ENCODE measurements around the gene AFMID.
"Not testable (repeated sequence)": the region's sequence is repeated elsewhere in the genome, so short reads cannot be mapped to it uniquely, and the experiment has no call there.

AFMID gene, protein sequence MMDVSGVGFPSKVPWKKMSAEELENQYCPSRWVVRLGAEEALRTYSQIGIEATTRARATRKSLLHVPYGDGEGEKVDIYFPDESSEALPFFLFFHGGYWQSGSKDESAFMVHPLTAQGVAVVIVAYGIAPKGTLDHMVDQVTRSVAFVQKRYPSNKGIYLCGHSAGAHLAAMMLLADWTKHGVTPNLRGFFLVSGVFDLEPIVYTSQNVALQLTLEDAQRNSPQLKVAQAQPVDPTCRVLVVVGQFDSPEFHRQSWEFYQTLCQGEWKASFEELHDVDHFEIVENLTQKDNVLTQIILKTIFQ

DNA sequence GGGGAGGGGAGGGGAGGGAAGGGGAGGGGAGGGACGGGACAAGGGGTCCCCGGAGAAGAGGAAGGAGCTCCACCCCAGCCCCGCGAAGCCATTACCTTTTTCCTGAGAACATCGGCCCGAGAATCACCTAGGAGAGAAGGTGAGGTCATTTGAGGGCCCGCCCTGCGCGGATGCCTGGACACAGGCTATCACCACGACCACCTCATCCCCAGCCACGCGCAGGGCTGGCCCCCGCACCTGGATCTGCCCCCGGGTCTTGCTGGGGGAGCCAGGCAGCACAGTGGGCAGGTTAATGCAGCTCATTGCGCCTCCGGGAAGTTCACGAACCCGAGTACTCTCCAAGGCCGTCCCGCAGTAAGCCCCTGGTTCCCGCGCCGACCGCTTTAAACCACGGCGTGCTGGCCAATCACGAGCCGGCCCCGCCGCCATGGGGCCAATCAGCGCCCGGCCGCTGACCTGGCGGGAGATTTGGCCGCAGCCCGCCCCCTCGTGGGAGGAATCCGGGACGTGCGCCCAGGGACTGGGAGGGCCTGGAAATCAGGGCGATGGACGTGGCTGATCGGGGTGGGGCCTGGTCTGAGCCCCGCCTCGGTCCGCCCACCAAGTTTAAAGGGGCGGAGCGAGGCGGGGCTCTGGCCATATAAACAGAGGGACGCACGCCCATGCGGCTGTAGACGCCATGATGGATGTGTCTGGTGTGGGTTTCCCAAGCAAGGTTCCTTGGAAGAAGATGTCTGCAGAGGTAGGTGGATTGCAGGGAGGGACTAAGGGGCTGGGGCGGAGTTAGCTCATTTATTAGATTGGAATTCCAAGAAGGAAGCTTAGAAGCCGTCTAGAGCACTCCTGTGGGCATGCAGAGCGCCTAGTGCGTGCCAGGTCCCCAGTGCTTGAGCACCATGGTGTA is at the start of gene AFMID, which contains the start of gene TK1:
Gene AFMID, plus strand, starts transcription at position 671 of the 904 bp plus-strand sequence. Its CDS starts 9 bp downstream, at position 680.
Gene TK1, minus strand, starts transcription at position 361 of the 904 bp plus-strand sequence. Its CDS starts 58 bp downstream, at position 303.
- DNase-seq (ENCODE audit: low read depth in 2 of 2), result peak; percentile 95

DNA sequence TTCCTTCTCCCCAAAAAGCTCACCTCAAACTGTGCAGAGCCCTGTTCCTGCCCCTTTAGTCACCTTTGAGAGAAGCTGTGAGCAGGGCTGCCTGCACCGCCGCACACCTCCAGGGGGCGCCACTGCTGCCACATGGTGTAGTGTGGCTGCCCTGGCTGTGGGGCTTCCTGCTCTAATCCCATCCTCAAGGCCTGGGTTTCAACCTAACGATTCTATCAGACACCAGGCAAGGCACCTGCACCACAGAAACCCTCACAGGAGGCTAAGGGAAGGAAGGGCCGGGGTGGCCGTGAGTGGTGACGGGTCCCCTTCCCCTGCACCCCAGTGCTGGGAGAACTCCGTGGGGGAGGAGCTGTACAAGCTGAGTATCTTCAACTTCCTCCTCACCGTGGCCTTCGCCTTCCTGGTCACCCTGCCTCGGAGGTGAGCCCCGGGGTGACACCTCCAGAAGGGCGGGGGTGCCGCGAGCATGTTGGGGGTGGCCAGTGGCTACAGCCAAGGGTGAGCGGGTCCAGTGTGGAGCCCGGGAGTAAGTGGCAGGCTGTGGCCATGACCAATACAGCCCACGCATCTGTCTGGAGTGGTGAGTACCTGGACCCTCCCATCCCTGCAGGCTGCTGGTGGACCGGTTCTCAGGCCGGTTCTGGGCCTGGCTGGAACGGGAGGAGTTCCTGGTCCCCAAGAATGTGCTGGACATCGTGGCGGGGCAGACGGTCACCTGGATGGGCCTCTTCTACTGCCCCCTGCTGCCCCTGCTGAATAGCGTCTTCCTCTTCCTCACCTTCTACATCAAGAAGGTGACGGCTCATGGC is 49.6 kb upstream of the AFMID start:
- DNase-seq (ENCODE audit: low read depth in 2 of 2), result no peak

GRCh38 chr17:78138204-78139060 is 48.7 kb upstream of the AFMID start:
- DNase-seq (ENCODE audit: low read depth in 2 of 2), result no peak

DNA sequence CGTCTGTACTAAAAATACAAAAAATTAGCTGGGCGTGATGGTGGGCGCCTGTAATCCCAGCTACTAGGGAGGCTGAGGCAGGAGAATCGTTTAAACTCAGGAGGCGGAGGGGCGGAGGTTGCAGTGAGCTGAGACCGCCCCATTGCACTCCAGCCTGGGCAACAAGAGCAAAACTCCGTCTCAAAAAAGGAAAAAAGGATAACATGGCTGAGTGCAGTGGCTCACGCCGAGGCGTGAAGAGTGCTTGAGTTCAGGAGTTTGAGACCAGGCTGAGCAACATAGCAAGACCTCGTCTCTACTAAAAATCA is 47.3 kb upstream of the AFMID start:
- DNase-seq (ENCODE audit: low read depth in 2 of 2), result not testable (repeated sequence)

DNA sequence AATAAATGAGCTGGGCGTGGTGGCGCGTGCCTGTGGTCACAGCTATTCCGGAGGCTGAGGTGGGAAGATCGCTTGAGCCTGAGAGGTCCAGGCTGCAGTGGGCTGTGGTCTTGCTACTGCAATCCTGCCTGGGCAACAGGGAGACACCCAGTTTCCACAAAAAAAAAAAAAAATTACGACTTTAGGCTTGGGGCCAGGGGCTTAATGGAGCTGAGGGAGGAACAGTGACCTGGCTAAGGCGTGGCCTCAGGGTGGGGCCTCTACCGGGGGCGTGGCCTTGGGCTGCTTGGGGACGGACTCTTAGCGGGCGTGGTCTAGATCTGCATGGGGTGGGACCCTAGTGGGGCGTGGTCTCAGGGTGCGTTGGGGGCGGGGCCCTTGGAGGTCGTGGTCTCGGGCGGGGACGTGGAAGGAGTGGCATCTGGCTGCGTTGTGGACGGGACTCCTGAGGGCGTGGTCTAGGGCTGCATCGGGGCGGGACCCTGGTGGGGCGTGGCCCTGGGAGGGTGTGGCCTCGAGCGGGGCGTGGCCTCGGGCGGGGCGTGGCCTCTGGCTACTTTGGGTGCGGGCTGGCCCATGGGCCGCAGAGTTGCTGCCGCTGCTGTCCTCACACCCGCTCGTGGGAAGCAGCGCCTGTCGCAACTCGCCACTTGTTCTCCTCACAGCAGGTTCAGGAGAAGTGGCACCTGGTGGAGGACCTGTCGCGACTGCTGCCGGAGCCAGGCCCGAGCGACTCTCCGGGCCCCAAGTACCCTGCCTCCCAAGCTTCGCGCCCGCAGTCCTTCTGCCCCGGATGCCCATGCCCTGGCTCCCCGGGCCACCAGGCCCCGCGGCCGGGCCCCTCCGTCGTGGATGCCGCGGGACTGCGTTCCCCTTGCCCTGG is 46.8 kb upstream of the AFMID start:
- DNase-seq (ENCODE audit: low read depth in 2 of 2), result peak; percentile 92 to 98

DNA sequence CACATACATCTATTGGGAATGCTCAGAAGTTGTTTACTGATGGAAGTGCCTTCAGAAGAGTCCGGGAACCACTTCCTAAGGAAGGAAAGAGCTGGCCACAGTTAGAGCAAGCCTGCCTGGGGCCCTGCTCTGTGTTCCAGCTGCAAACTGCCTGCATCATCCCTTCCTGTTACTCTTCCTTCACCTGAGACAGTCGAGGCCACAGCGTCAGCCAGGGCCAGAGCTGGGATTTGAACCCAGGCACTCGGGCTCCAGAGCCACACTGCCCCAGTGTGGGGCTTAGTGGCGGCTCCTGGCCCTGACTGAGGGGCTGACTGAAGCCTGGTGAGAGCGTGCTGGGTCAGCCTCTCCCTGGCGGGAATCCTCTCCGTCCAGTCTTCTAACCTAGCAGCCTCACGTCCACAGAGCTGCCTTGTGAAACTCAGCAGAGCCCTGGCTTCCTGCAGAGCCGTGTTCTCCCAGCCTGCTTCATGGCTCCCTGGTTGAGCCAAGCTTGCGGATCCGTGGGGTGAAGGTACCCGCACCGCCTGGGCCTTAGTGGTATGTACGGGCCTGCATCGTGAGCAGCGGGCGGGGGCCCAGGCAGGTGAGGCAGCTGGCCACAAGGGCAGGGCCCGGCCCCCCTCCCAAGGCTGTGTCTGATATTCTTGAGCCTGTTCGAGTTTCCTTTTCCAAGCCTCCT is 45.6 kb upstream of the AFMID start:
- DNase-seq (ENCODE audit: low read depth in 2 of 2), result no peak

- no peak for DNase-seq (ENCODE audit: low read depth in 2 of 2)
These were observed 44.9 kb upstream of the AFMID start for GRCh38 chr17:78142119-78142861.

GRCh38 chr17:78143214-78144146 is 43.7 kb upstream of the AFMID start:
- no peak for DNase-seq (ENCODE audit: low read depth in 2 of 2)

- DNase-seq (ENCODE audit: low read depth in 2 of 2), result no peak
These were observed 42.9 kb upstream of the AFMID start for GRCh38 chr17:78144147-78144719.

DNA sequence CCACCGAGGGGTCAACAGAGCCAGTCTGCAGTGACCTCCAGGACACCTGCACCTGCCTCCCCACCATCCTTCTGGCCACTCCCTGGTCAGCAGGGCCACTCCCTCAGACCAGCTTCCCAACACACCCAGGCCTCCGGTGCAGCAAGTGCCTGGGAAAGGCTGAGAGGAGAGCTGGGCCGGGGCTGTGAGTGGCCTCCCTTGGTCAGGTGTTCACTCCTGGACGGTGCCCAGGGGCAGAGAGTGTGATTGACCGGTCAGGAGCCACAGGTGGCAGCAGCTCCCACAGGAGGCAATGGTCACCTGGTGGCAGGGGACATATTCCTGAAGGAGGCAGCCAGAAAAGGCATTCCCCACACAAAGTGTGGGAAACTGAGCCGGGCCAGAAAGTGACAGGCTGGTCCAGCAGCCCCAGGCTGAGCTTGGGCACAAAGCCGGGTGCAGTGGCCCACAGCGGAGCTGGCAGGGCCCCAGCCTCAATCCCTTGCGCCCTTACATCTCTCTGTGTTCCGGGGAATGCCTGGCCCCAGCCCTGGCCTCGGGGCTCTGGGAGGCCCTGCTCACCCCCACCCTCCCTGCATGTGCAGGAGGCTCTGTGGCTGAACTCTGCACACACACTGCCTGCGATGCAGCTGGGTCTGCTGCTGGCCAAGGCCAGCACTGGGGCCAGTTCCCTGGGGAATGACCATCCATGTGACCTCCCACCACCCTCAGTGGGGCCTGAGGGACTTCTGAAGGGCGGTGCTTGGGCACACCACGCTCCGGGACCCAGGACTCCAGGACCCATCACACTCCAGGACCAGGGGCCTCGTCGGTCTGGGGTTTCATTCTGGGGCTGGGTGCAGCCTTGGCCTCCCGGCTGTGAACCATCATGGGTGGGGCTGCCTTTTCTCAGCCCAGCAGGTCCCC is 42.2 kb upstream of the AFMID start:
- DNase-seq (ENCODE audit: low read depth in 2 of 2), result no peak

DNA sequence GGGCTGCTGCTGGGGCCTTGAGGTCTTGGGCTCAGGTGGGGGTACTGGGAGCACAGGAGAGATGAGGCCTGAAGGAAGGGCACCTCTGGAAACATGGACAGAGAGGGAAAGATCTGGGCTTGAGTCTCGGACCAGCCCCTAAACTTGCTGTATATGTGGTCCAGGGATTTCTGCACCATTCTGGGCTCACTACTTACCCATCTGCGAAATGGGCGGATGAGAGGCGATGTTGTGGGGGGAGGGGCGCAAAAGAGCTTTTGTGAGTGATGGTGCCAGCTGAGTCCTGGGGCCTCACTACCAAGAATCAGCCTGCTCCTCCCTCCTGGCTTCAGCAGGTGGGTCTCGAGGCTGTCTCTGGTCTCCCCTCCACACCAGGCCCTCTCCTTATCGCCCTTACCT is 40.7 kb upstream of the AFMID start:
- DNase-seq (ENCODE audit: low read depth in 2 of 2), result no peak

DNA sequence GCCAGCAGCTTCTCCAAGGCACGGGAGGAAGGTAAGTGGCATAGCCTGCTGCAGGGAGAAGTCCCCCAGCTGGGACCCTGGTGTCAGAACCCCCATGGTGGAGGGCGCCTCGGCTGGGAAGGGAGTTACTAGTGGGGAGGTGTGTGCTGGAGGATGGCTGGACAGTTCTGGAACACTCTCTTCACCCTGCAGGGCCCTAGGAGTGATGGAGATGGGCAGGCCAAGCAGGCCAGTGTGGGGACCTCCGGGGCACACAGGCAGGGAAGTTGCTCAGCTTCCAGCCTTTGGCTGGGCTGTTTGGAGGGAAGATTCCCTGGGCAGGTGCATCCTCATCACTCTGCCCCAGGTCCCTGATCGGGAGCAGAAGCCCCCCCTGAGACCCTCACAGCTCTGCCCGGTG is 40.3 kb upstream of the AFMID start:
- no peak for DNase-seq (ENCODE audit: low read depth in 2 of 2)

DNA sequence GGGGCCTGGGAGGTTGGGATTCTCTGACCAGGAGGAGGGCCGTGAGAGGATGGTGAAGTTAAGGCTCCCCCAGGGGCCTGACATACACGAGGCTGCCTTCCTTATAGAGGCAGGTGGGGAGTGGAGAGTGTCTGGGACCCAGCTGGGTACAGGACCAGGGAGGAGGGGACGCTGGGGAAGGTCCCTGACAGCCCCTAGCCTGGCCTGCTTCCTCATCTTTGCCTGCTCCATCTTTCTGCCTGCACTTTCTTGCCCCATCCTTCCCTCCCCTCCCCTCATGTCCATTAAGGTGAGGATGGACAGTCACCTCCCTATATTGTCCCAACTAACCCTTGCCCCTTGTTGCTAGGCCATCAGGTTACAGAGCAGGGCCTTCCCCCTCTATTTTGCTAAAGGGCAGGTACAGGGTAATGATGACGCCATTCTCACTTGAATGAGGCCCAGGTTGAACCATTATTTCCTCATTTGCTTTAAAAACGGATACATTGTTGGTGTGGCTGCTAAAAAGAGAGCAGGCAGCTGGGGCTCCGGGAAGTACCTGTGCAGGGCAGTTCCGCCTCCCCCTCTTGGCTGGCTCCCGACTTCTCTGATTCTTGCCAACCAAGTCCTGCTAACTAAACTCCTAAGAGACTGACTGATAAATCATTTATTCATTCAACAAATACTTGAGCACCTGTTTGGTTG is 39.7 kb upstream of the AFMID start:
- no peak for DNase-seq (ENCODE audit: low read depth in 2 of 2)

DNA sequence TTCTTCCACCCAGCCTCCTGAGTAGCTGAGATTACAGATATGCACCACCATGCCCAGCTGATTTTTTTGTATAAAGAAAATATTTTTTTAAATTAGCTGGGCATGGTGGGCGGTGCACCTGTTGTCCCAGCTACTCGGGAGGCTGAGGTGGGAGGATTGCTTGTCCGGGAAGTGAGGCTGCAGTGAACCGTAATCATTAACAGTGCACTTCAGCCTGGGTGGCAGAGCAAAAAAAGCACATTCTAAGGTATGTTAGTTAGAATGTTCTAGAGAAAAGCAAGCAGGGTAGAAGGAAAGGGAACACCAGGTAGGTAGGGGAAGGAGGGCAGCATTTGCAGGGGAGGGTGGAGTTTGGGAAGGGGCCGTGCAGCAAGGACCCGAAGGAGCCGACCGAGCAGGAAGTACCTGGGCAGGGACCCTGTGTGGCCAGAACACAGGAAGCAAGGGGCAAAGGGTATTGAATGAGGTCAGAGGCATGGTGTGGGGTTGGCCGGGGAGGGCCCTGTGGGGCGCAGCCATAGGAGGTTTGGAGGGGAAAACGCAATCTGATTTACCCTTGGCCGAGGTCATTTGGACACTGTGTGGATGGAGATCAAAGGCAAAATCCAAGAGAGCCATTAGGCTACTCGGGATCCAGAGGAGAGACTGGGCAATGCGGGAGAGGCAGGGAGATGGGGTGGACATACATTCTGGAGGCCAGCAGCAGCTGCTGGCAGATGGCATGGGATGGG is 38.7 kb upstream of the AFMID start:
- DNase-seq (ENCODE audit: low read depth in 2 of 2), result no peak

DNA sequence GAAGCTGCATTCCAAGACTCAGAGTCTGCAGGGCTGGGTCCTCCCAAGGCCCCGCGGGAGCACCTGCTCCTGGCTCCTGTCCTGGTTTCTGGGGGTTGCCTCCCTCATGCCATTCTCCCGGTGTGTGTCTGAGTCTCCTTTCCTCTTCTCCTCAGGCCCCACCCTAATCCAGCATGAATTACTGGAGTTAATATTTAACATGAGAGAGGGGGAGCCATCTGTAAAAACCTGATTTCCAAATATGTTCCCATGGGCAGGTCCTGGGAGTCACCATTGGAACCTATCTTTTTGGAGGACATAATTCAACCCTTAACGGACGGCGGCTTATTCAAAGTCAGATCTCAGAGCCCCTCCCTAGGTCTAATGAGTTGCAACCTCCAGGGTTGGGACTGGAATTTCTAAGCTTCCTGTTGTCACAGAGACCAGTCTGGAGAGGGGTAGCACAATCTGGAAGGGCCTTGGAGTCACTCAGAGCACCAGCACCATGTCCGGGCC is 35.6 kb upstream of the AFMID start:
- no peak for DNase-seq (ENCODE audit: low read depth in 2 of 2)
